AG04450 (cell line): ENCODE measurements around the gene PTPRB. TPM values are rescaled to one million over a fixed set of nuclear protein-coding genes. Genes with fewer than 3 reads are reported as not detected.
"Not testable (repeated sequence)": the region's sequence is repeated elsewhere in the genome, so short reads cannot be mapped to it uniquely, and the experiment has no call there.

Experiments
- CTCF ChIA-PET: fragments of 300-600, 350-600 bp; formaldehyde crosslinking; extraction: SDS; loops from one replicate; lab custom pipeline; 2022; ENCODE audit warnings: antibody characterized with exemption, inconsistent platforms; lab: Charles Lee
- POLR2A ChIA-PET: fragments of 350-600 bp; formaldehyde crosslinking; extraction: SDS; loops from one replicate; lab custom pipeline; 2021; ENCODE audit warnings: antibody characterized with exemption, inconsistent platforms; lab: Yijun Ruan, JAX
- DNase-seq: peaks from one replicate; pipeline ENCODE4 v3.0.0-alpha.2; 2011; ENCODE audit warnings: low read depth, low spot score
- H3K27ac ChIP-seq: one replicate; pipeline ENCODE4 v1.5.1; 2012; ENCODE audit warnings: low read depth, low read length, control low read depth
- H3K27me3 ChIP-seq: one replicate; pipeline ENCODE4 v1.6.0; 2012; ENCODE audit warnings: low read length; ENCODE audit not compliant: control insufficient read depth, insufficient read depth
- H3K4me3 ChIP-seq: 2 replicates; pipeline ENCODE4 v1.5.1; 2011; ENCODE audit warnings: mild to moderate bottlenecking, low read depth, low read length, control low read depth
- H3K9me3 ChIP-seq: 2 replicates; pipeline ENCODE4 v1.5.1; 2012; ENCODE audit warnings: low read length; ENCODE audit not compliant: control insufficient read depth, insufficient read depth
- polyA plus RNA-seq: library from polyadenylated mRNA; depleted of rRNA; stranded (reverse); fragments of >200 nt; gene quantifications from 2 replicates; pipeline ENCODE4 v1.2.3, GENCODE V29; 2011
- TF ChIP-seq, protein P1 (sequence below): IDR thresholded peaks from 2 replicates; pipeline ENCODE4 v1.5.1; 2011; ENCODE audit warnings: low read depth, low read length, control low read depth, inconsistent platforms

Gene PTPRB
- polyA plus RNA-seq, 1 experiment = 0.02 TPM

DNA sequence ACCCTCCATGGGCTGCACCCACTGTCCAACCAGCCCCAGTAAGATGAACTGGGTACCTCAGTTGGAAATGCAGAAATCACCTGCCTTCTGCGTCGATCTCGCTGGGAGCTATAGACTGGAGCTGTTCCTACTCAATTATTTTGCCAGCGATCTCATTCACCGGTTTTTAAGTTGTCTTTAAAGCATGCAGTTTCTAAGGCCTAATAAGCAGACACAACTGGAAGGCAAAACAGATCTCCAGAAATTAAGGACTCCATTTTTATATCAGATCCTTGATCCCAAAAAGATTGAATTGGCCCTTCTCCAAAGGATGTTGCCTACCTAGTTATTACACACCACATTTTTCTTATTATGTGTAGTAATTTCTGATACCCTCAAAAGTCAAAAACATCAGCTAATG is 139.7 kb downstream of the PTPRB start:
- DNase-seq = no peak
- H3K9me3 ChIP-seq = no peaks in the 10 kb centered on the region
- H3K4me3 ChIP-seq = no peak overlapping the region
- ChIA-PET POLR2A (no interaction called here), CTCF (no interaction called here)
- no peaks in the 10 kb centered on the region for H3K27me3 ChIP-seq
- TF ChIP-seq, protein P1, sequence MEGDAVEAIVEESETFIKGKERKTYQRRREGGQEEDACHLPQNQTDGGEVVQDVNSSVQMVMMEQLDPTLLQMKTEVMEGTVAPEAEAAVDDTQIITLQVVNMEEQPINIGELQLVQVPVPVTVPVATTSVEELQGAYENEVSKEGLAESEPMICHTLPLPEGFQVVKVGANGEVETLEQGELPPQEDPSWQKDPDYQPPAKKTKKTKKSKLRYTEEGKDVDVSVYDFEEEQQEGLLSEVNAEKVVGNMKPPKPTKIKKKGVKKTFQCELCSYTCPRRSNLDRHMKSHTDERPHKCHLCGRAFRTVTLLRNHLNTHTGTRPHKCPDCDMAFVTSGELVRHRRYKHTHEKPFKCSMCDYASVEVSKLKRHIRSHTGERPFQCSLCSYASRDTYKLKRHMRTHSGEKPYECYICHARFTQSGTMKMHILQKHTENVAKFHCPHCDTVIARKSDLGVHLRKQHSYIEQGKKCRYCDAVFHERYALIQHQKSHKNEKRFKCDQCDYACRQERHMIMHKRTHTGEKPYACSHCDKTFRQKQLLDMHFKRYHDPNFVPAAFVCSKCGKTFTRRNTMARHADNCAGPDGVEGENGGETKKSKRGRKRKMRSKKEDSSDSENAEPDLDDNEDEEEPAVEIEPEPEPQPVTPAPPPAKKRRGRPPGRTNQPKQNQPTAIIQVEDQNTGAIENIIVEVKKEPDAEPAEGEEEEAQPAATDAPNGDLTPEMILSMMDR = no peak
- no peak overlapping the region for H3K27ac ChIP-seq

DNA sequence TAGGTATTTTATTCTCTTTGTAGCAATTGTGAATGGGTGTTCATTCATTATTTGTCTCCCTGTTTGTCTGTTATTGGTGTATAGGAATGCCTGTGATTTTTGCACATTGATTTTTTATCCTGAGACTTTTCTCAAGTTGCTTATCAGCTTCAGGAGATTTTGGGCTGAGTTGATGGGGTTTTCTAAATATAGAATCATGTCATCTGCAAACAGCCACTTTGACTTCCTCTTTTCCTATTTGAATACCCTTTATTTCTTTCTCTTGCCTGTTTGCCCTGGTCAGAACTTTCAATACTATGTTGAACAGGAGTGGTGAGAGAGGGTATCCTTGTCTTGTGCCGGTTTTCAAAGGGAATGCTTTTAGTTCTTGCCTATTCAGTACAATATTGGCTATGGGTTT is 144.3 kb downstream of the PTPRB start:
- POLR2A ChIA-PET, DNase-seq, H3K4me3 ChIP-seq, CTCF ChIA-PET, H3K27me3 ChIP-seq, H3K9me3 ChIP-seq, H3K27ac ChIP-seq: not testable (repeated sequence)

DNA sequence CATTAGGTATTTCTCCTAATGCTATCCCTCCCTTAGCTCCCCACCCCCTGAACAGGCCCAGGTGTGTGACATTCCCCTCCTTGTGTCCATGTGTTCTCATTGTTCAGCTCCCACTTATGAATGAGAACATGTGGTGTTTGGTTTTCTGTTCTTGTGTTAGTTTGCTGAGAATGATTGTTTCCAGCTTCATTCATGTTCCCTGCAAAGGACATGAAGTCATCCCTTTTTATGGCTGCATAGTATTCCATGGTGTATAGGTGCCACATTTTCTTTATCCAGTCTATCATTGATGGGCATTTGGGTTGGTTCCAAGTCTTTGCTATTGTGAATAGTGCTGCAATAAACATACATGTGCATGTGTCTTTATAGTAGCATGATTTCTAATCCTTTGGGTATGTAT is 146.3 kb downstream of the PTPRB start:
- DNase-seq, POLR2A ChIA-PET, H3K9me3 ChIP-seq, CTCF ChIA-PET, H3K27me3 ChIP-seq, H3K27ac ChIP-seq, H3K4me3 ChIP-seq: not testable (repeated sequence)

DNA sequence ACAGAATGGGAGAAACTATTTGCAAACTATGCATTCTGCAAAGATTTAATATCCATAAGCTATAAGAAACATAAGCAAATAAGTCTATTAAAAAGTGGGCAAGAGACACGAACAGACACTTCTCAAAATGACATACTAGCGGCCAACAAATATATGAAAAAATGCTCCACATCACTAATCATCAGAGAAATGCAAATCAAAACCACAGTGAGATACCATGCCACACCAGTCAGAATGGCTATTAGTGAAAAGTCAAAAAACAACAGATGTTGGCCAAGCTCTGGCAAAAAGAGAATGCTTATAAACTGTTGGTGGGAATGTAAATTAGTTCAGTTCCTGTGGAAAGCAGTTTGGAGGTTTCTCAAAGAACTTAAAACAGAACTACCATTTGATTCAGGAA is 149.8 kb downstream of the PTPRB start:
- ChIA-PET POLR2A (no interaction called here), CTCF (no interaction called here)
- no peaks in the 10 kb centered on the region for H3K9me3 ChIP-seq
- no peaks in the 10 kb centered on the region for H3K27me3 ChIP-seq
- no peak overlapping the region for H3K27ac ChIP-seq
- H3K4me3 ChIP-seq = no peak overlapping the region
- DNase-seq = no peak
- TF ChIP-seq, protein P1 = no peak

DNA sequence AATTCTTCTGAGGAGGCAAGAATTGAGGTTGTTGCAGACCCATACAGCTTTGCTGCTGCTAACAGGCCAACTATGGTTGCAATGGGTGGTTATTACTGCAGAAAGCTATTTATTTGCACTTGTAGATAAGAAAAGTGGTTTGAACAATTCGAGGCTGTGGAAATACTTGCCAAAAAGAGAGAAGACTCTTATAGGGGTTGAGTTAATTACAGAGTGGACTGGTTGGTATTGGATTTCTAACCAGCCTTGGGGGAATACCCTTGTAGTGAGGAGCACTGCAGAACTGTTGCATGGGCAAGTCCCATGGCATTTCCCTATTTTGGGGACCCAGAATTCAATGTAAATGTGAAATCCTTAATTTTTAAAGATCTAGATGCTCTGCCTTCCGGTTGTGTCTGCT is 150.6 kb downstream of the PTPRB start:
- ChIA-PET POLR2A (no interaction called here), CTCF (interaction anchor here (1.5 kb wide), 1 partner anchor 586 kb away, joined by 3 read pairs; no protein-coding TSS in a partner anchor)
- no peak overlapping the region for H3K27ac ChIP-seq
- TF ChIP-seq, protein P1 = no peak
- H3K27me3 ChIP-seq = no peaks in the 10 kb centered on the region
- H3K9me3 ChIP-seq = no peaks in the 10 kb centered on the region
- H3K4me3 ChIP-seq = no peak overlapping the region
- DNase-seq = no peak

DNA sequence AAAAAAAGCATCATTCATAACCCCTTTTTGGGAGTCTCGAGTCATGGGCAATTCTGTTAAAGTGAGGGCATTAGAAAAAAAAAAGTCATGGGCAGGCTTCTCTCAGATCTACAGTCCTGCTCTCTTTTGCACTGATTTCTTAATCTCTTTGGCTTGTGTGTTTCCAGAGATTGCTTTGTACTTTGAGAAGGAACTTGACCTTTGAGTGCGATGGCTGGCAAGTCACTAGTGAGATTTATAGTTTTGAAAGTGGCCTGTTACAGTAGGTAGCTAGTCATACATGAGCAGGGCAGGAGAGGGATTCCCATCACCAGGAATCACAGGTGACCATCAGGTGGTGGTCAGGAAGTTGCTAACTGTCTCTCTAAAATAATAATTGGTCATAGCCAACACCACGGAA is 151.5 kb downstream of the PTPRB start:
- ChIA-PET POLR2A (no interaction called here), CTCF (interaction anchor here (1.5 kb wide), 1 partner anchor 585 kb away, joined by 3 read pairs; no protein-coding TSS in a partner anchor)
- no peak overlapping the region for H3K4me3 ChIP-seq
- H3K27me3 ChIP-seq = no peaks in the 10 kb centered on the region
- TF ChIP-seq, protein P1 = no peak
- H3K27ac ChIP-seq = no peak overlapping the region
- H3K9me3 ChIP-seq = no peaks in the 10 kb centered on the region
- DNase-seq = no peak
